HepG2 (cell line): Measurements from ENCODE around the gene MTRF1. TPM values are rescaled to one million over a fixed set of nuclear protein-coding genes. Genes with fewer than 3 reads are reported as not detected.
A peak's percentile ranks its signal among the peaks of the same experiment; 100 is the strongest.

Experiments
- CREM ChIP-seq, 2 experiments: sonication (generic) in 1 of 2; formaldehyde crosslinking in 1 of 2; IDR thresholded peaks; 2 replicates each; pipeline versions ENCODE4 v1.4.0 to v1.6.1; 2016 to 2020; ENCODE audit warnings: antibody characterized with exemption in 1 of 2, mild to moderate bottlenecking in 1 of 2, missing genetic modification reagents in 1 of 2
- DBP ChIP-seq: sonication (generic); formaldehyde crosslinking; IDR thresholded peaks from 2 replicates; pipeline ENCODE4 v1.4.0; 2020; ENCODE audit warnings: missing genetic modification reagents; ENCODE audit errors: not compliant biosample characterization
- DNMT3B ChIP-seq: conservative IDR thresholded peaks from 2 replicates; pipeline ENCODE4 v1.6.1; 2016; ENCODE audit warnings: missing biosample characterization, control low read depth
- EP300 ChIP-seq, 3 experiments: sonication (generic) in 1 of 3; formaldehyde crosslinking in 1 of 3; IDR thresholded peaks; 2 replicates each; pipeline versions ENCODE4 v1.5.1 to v1.6.1; 2011 to 2020; ENCODE audit warnings: low read depth in 2 of 3, low read length in 2 of 3, borderline replicate concordance in 1 of 3, improper control_type of control experiment in 1 of 3, mild to moderate bottlenecking in 1 of 3, missing genetic modification reagents in 1 of 3, moderate library complexity in 1 of 3
- FOXA1 ChIP-seq, 2 experiments: fragments of 450-650 bp in 1 of 2; sonication (generic) in 1 of 2; formaldehyde crosslinking in 1 of 2; IDR thresholded peaks; 2 replicates each; pipeline versions ENCODE4 v1.4.0 to v1.6.1; 2016 to 2020; ENCODE audit warnings: missing genetic modification reagents in 1 of 2
- FOXP1 ChIP-seq, 2 experiments: fragments of 450-650 bp in 1 of 2; IDR thresholded peaks; 2 replicates each; pipeline ENCODE4 v1.6.1; 2017 to 2018; ENCODE audit warnings: antibody characterized with exemption in 1 of 2
- GATAD2A ChIP-seq: IDR thresholded peaks from 2 replicates; pipeline ENCODE4 v1.6.1; 2016
- HMG20A ChIP-seq: IDR thresholded peaks from 2 replicates; pipeline ENCODE4 v1.6.1; 2016; ENCODE audit warnings: borderline replicate concordance
- HNF1A ChIP-seq, 2 experiments: sonication (generic) in 1 of 2; formaldehyde crosslinking in 1 of 2; IDR thresholded peaks; 2 replicates each; pipeline versions ENCODE4 v1.4.0 to v1.6.1; 2016 to 2020; ENCODE audit warnings: borderline replicate concordance in 1 of 2, low read depth in 1 of 2, mild to moderate bottlenecking in 1 of 2, missing genetic modification reagents in 1 of 2
- KDM6A ChIP-seq: IDR thresholded peaks from 2 replicates; pipeline ENCODE4 v1.6.1; 2016; ENCODE audit warnings: low read depth
- NFIC ChIP-seq: IDR thresholded peaks from 2 replicates; pipeline ENCODE4 v1.6.1; 2012; ENCODE audit warnings: mild to moderate bottlenecking, low read length, inconsistent platforms
- NR2C2 ChIP-seq: sonication (generic); formaldehyde crosslinking; IDR thresholded peaks from 2 replicates; pipeline ENCODE4 v1.4.0; 2020; ENCODE audit warnings: missing genetic modification reagents, mild to moderate bottlenecking, moderate library complexity, borderline replicate concordance
- PAWR ChIP-seq: sonication (generic); formaldehyde crosslinking; IDR thresholded peaks from 2 replicates; pipeline ENCODE4 v1.4.0; 2020; ENCODE audit warnings: missing genetic modification reagents, mild to moderate bottlenecking, borderline replicate concordance
- POGZ ChIP-seq: sonication (generic); formaldehyde crosslinking; IDR thresholded peaks from 2 replicates; pipeline ENCODE4 v1.4.0; 2020; ENCODE audit warnings: mild to moderate bottlenecking, missing genetic modification reagents
- SP1 ChIP-seq, 2 experiments: fragments of 450-650 bp in 1 of 2; sonication (generic) in 1 of 2; formaldehyde crosslinking in 1 of 2; IDR thresholded peaks; 2 replicates each; pipeline versions ENCODE4 v1.4.0 to v1.6.1; 2016 to 2020; ENCODE audit warnings: missing genetic modification reagents in 1 of 2
- SSRP1 ChIP-seq: IDR thresholded peaks from 2 replicates; pipeline ENCODE4 v1.6.1; 2016; ENCODE audit warnings: control low read depth
- ZMAT5 ChIP-seq: sonication (generic); formaldehyde crosslinking; IDR thresholded peaks from 2 replicates; pipeline ENCODE4 v1.5.0; 2020; ENCODE audit warnings: mild to moderate bottlenecking, low read depth, missing genetic modification reagents, borderline replicate concordance
- ZNF160 ChIP-seq: sonication (generic); formaldehyde crosslinking; IDR thresholded peaks from 2 replicates; pipeline ENCODE4 v1.8.0; 2022; ENCODE audit warnings: mild to moderate bottlenecking, inconsistent platforms, missing genetic modification reagents
- ZNF619 ChIP-seq: sonication (generic); formaldehyde crosslinking; IDR thresholded peaks from 2 replicates; pipeline ENCODE4 v1.4.0; 2020; ENCODE audit warnings: mild to moderate bottlenecking, missing genetic modification reagents
- ZNF720 ChIP-seq: sonication (generic); formaldehyde crosslinking; IDR thresholded peaks from 2 replicates; pipeline ENCODE4 v1.4.0; 2020; ENCODE audit warnings: missing genetic modification reagents
- ZNF780A ChIP-seq: sonication (generic); formaldehyde crosslinking; IDR thresholded peaks from 2 replicates; pipeline ENCODE4 v1.8.0; 2022; ENCODE audit warnings: mild to moderate bottlenecking, missing genetic modification reagents, moderate library complexity
- ZSCAN12 ChIP-seq: sonication (generic); formaldehyde crosslinking; IDR thresholded peaks from 2 replicates; pipeline ENCODE4 v1.9.0; 2021; ENCODE audit warnings: mild to moderate bottlenecking, missing genetic modification reagents
- polyA plus RNA-seq, 8 experiments: library from polyadenylated mRNA; depleted of rRNA in 3 of 8; stranded (reverse) in 7 of 8; unstranded in 1 of 8; fragments of >200 nt; fragmentation: Illumina TruSeq in 4 of 8; extraction: Trizol in 4 of 8; gene quantifications; 2 replicates each; pipeline versions ENCODE4 v1.2.1 to v1.2.3, GENCODE V29; 2011 to 2016; ENCODE audit warnings: low read depth in 4 of 8, missing spikeins in 1 of 8, mixed read lengths in 1 of 8; ENCODE audit not compliant: insufficient read depth in 1 of 8
- total RNA-seq, 5 experiments: library from RNA; depleted of rRNA; stranded (reverse); fragments of >200 nt; fragmentation: Illumina TruSeq; extraction: Trizol; gene quantifications; 2 replicates each; pipeline ENCODE4 v1.2.3, GENCODE V29; 2016; ENCODE audit warnings: low read depth in 1 of 5
- TF ChIP-seq, protein P1 (sequence below): IDR thresholded peaks from 2 replicates; pipeline ENCODE4 v1.6.1; 2016; ENCODE audit warnings: control low read depth

Gene MTRF1
- total and polyA plus RNA-seq, 2 of the 13 experiments (the other 11 are each of a cell fraction or from before 2014, with no cell fraction given), result 21.6 to 27.2 TPM

GRCh38 chr13:41259875-41260501 lies 3.4 kb downstream of the MTRF1 start (continued):
- no peak for TF ChIP-seq HNF1A (IDR thresholded peaks at IDR 0.05; ENCODE audit: low read depth)
- TF ChIP-seq HNF1A (CRISPR knock-in tag; IDR thresholded peaks at IDR 0.05; ENCODE audit: borderline replicate concordance), result no peak
- TF ChIP-seq ZSCAN12 (CRISPR knock-in tag), result no peak
- no peak for TF ChIP-seq FOXA1 (IDR thresholded peaks at IDR 0.05)
- peak; percentile 82 for TF ChIP-seq FOXA1 (CRISPR knock-in tag; IDR thresholded peaks at IDR 0.05)
- no peak for TF ChIP-seq ZNF780A (CRISPR knock-in tag)
- TF ChIP-seq DBP (CRISPR knock-in tag), result no peak
- no peak for TF ChIP-seq ZNF720 (CRISPR knock-in tag)
- TF ChIP-seq HMG20A, result peak; percentile 61; the same call in 1 of the 2 replicates
- TF ChIP-seq KDM6A (CRISPR knock-in tag), result peak; percentile 85
- TF ChIP-seq SSRP1, result no peak
- no peak for TF ChIP-seq ZMAT5 (CRISPR knock-in tag)
- TF ChIP-seq DNMT3B (CRISPR knock-in tag), result no peak
- no peak for TF ChIP-seq SP1 (IDR thresholded peaks at IDR 0.05)
- TF ChIP-seq SP1 (CRISPR knock-in tag; IDR thresholded peaks at IDR 0.05), result no peak
- TF ChIP-seq NR2C2 (CRISPR knock-in tag), result peak; percentile 31
- TF ChIP-seq ZNF160 (CRISPR knock-in tag), result 0 out of 2 replicates have a peak, but pooled peaks have one; percentile 33
- peak in 1 of 2 experiments; percentile 74; a peak in 2 of 4 replicates for TF ChIP-seq EP300 (IDR thresholded peaks at IDR 0.05; ENCODE audit: low read depth in 2 of 2, low read length in 2 of 2)
- TF ChIP-seq EP300 (CRISPR knock-in tag; IDR thresholded peaks at IDR 0.05; ENCODE audit: borderline replicate concordance), result no peak
- peak; percentile 88 for TF ChIP-seq GATAD2A (CRISPR knock-in tag)
- TF ChIP-seq FOXP1 (IDR thresholded peaks at IDR 0.05), result no peak
- TF ChIP-seq FOXP1 (CRISPR knock-in tag; IDR thresholded peaks at IDR 0.05), result 0 out of 2 replicates have a peak, but pooled peaks have one; percentile 4
- TF ChIP-seq PAWR (CRISPR knock-in tag), result no peak
- TF ChIP-seq, protein P1, sequence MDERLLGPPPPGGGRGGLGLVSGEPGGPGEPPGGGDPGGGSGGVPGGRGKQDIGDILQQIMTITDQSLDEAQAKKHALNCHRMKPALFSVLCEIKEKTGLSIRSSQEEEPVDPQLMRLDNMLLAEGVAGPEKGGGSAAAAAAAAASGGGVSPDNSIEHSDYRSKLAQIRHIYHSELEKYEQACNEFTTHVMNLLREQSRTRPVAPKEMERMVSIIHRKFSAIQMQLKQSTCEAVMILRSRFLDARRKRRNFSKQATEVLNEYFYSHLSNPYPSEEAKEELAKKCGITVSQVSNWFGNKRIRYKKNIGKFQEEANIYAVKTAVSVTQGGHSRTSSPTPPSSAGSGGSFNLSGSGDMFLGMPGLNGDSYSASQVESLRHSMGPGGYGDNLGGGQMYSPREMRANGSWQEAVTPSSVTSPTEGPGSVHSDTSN (CRISPR knock-in tag), result no peak
- TF ChIP-seq NFIC, result 0 out of 2 replicates have a peak, but pooled peaks have one; percentile 47
- peak; percentile 63; the same call in 1 of the 2 replicates for TF ChIP-seq POGZ
- peak; percentile 40; the same call in 1 of the 2 replicates for TF ChIP-seq CREM (IDR thresholded peaks at IDR 0.05)
- TF ChIP-seq CREM (CRISPR knock-in tag; IDR thresholded peaks at IDR 0.05), result no peak
- TF ChIP-seq ZNF619 (CRISPR knock-in tag), result no peak
